ENCODE measurements around the gene LRRFIP1. TPM values are rescaled to one million over a fixed set of nuclear protein-coding genes. Genes with fewer than 3 reads are reported as not detected.

The LRRFIP1 gene
- total and polyA plus RNA-seq, 2 of the 13 experiments (the other 11 are each of a cell fraction or from before 2014, with no cell fraction given) = 15.9 to 40.5 TPM

DNA sequence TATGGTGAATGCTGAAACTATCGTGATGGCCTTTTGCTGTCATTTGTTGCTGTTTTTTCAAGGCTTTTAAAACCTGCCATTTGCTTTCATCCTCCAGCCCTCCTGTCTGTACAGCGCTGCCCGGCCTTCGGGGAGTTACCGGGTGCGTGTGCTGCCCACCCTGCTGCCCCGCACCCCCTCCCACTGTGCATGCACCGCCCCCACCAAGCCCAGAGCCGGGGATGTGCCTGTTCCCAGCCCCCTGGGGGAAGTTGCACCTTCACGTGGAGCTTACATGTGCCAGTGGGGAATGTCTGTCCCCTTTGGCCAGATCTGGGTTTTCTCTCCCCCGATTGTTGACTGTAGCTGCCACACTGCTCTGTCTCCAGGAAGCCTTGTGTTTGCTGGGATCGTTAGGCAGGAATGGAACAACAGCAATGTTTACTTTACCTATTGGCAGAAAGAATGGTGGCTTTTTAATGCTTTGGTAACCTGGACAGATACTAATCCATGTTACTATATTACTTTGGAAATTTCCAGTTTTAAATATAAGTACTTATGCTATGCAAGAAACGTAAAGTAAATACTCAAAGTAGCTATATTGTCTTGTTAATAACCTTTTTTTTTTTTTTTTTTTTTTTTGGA lies 106.4 kb downstream of the LRRFIP1 start (continued):
- TF ChIP-seq, protein P1, sequence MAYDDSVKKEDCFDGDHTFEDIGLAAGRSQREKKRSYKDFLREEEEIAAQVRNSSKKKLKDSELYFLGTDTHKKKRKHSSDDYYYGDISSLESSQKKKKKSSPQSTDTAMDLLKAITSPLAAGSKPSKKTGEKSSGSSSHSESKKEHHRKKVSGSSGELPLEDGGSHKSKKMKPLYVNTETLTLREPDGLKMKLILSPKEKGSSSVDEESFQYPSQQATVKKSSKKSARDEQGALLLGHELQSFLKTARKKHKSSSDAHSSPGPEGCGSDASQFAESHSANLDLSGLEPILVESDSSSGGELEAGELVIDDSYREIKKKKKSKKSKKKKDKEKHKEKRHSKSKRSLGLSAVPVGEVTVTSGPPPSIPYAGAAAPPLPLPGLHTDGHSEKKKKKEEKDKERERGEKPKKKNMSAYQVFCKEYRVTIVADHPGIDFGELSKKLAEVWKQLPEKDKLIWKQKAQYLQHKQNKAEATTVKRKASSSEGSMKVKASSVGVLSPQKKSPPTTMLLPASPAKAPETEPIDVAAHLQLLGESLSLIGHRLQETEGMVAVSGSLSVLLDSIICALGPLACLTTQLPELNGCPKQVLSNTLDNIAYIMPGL (CRISPR knock-in tag; IDR thresholded peaks at IDR 0.05; ENCODE audit: borderline replicate concordance in 1 of 2, low read depth in 1 of 2) = peak in 1 of 2 experiments; percentile 50; a peak in 1 of 4 replicates
- no peak for TF ChIP-seq ZFP36 (IDR thresholded peaks at IDR 0.05; ENCODE audit: borderline replicate concordance, low read depth, low read length, partially characterized antibody)
- TF ChIP-seq, protein P2, sequence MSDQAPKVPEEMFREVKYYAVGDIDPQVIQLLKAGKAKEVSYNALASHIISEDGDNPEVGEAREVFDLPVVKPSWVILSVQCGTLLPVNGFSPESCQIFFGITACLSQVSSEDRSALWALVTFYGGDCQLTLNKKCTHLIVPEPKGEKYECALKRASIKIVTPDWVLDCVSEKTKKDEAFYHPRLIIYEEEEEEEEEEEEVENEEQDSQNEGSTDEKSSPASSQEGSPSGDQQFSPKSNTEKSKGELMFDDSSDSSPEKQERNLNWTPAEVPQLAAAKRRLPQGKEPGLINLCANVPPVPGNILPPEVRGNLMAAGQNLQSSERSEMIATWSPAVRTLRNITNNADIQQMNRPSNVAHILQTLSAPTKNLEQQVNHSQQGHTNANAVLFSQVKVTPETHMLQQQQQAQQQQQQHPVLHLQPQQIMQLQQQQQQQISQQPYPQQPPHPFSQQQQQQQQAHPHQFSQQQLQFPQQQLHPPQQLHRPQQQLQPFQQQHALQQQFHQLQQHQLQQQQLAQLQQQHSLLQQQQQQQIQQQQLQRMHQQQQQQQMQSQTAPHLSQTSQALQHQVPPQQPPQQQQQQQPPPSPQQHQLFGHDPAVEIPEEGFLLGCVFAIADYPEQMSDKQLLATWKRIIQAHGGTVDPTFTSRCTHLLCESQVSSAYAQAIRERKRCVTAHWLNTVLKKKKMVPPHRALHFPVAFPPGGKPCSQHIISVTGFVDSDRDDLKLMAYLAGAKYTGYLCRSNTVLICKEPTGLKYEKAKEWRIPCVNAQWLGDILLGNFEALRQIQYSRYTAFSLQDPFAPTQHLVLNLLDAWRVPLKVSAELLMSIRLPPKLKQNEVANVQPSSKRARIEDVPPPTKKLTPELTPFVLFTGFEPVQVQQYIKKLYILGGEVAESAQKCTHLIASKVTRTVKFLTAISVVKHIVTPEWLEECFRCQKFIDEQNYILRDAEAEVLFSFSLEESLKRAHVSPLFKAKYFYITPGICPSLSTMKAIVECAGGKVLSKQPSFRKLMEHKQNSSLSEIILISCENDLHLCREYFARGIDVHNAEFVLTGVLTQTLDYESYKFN (CRISPR knock-in tag; conservative IDR thresholded peaks at IDR 0.05) = peak; percentile 97
- TF ChIP-seq ZNF644 (CRISPR knock-in tag; IDR thresholded peaks at IDR 0.05; ENCODE audit: low read depth) = peak; percentile 93
- TF ChIP-seq TBP (CRISPR knock-in tag; IDR thresholded peaks at IDR 0.05) = no peak
- no peak for TF ChIP-seq TRIM22 (IDR thresholded peaks at IDR 0.05)
- TF ChIP-seq SIN3B (IDR thresholded peaks at IDR 0.05; ENCODE audit: low read length) = no peak
- no peak for TF ChIP-seq ZBTB1 (CRISPR knock-in tag; IDR thresholded peaks at IDR 0.05; ENCODE audit: borderline replicate concordance)
- TF ChIP-seq, protein P3, sequence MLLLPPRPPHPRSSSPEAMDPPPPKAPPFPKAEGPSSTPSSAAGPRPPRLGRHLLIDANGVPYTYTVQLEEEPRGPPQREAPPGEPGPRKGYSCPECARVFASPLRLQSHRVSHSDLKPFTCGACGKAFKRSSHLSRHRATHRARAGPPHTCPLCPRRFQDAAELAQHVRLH (CRISPR knock-in tag; IDR thresholded peaks at IDR 0.05; ENCODE audit: borderline replicate concordance, low read depth) = peak; percentile 61; the same call in 1 of the 2 replicates
- TF ChIP-seq JUNB (CRISPR knock-in tag; IDR thresholded peaks at IDR 0.05; ENCODE audit: borderline replicate concordance) = no peak
- TF ChIP-seq SOX5 (CRISPR knock-in tag; IDR thresholded peaks at IDR 0.05; ENCODE audit: borderline replicate concordance) = peak; percentile 90
- no peak for TF ChIP-seq SP2 (CRISPR knock-in tag; IDR thresholded peaks at IDR 0.05)
- no peak for TF ChIP-seq CBX2 (IDR thresholded peaks at IDR 0.05; ENCODE audit: low read depth, low read length)
- TF ChIP-seq CBX2 (CRISPR knock-in tag; IDR thresholded peaks at IDR 0.05; ENCODE audit: low read depth) = no peak
- TF ChIP-seq ZNF513 (CRISPR knock-in tag; conservative IDR thresholded peaks at IDR 0.05) = no peak
- 0 out of 2 replicates have a peak, but pooled peaks have one; percentile 39 for TF ChIP-seq CREM (IDR thresholded peaks at IDR 0.05)
- TF ChIP-seq CREM (CRISPR knock-in tag; IDR thresholded peaks at IDR 0.05) = no peak
- TF ChIP-seq ZIK1 (CRISPR knock-in tag; IDR thresholded peaks at IDR 0.05; ENCODE audit: borderline replicate concordance, low read depth) = no peak
- TF ChIP-seq, protein P4, sequence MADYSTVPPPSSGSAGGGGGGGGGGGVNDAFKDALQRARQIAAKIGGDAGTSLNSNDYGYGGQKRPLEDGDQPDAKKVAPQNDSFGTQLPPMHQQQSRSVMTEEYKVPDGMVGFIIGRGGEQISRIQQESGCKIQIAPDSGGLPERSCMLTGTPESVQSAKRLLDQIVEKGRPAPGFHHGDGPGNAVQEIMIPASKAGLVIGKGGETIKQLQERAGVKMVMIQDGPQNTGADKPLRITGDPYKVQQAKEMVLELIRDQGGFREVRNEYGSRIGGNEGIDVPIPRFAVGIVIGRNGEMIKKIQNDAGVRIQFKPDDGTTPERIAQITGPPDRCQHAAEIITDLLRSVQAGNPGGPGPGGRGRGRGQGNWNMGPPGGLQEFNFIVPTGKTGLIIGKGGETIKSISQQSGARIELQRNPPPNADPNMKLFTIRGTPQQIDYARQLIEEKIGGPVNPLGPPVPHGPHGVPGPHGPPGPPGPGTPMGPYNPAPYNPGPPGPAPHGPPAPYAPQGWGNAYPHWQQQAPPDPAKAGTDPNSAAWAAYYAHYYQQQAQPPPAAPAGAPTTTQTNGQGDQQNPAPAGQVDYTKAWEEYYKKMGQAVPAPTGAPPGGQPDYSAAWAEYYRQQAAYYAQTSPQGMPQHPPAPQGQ (CRISPR knock-in tag; IDR thresholded peaks at IDR 0.05; ENCODE audit: borderline replicate concordance) = no peak

Measured in HepG2 (cell line).